Stimulated activated CD4-positive, alpha-beta T cell treated with anti-CD3 and anti-CD28 coated beads, Interleukin-4, amount 100 ng/mL, for 24 hours (primary cell): ENCODE results near the gene TSHR.

ENCODE experiments used
- DNase-seq: peaks from one replicate; pipeline ENCODE4 v3.0.0-alpha.2; 2020

TSHR gene

GRCh38 chr14:81193924-81194633 lies 238.7 kb downstream of the TSHR start:
- peak; percentile 16 for DNase-seq
